NCI-H1092 treated with DMSO at 0.1 percent for 48 hours (cell line): ENCODE measurements around the gene PCGF3.
"Not testable (repeated sequence)": the region's sequence is repeated elsewhere in the genome, so short reads cannot be mapped to it uniquely, and the experiment has no call there.

Experiments
- DNase-seq: peaks from one replicate; lab custom pipeline; 2025; lab: John Stamatoyannopoulos, UW

PCGF3 gene

DNA sequence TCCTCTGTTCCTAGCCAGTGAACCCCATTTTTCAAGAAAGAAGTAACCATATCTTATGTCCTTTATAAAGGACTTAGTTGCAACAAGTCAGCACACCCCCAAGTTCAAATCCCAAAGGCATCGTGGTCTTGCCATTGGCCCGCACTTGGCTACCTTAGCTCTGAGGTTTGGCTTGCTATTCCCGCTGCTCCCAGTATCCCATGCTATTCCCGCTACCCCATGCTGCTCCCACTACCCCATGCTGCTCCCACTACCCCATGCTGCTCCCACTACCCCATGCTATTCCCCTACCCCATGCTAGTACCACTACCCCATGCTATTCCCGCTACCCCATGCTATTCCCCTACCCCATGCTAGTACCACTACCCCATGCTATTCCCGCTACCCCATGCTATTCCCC, 37.4 kb upstream of the PCGF3 start:
- not testable (repeated sequence) for DNase-seq

DNA sequence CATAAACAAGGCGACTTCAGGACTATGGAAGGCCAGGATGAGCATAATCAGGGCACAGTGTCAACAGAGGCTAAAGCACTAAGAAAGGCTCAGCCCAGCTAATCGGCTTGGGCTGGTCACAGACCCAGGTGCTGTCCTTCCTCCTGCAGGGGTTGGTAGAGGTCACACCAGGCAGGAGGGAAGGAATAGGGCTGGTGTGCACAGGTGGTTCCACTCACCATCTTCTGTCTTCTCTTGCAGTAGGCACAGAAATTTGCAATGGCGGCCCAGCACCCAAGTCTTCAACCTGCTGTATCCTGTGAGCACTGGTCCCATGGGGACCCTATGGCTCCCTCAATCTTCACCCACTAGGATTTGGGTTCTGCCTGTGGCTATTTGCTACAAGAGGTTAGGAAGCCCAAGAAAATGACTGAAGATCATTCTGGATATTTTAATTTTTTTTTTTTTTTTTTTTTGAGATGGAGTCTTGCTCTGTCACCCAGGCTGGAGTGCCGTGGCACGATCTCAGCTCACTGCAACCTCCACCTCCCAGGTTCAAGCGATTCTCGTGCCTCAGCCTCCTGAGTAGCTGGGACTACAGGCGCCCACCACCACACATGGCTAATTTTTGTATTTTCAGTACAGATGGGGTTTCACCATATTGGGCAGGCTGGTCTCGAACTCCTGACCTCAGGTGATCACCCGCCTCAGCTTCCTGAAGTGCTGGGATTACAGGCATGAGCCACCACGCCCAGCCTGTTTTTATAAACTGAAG, 35.6 kb upstream of the PCGF3 start:
- not testable (repeated sequence) for DNase-seq

DNA sequence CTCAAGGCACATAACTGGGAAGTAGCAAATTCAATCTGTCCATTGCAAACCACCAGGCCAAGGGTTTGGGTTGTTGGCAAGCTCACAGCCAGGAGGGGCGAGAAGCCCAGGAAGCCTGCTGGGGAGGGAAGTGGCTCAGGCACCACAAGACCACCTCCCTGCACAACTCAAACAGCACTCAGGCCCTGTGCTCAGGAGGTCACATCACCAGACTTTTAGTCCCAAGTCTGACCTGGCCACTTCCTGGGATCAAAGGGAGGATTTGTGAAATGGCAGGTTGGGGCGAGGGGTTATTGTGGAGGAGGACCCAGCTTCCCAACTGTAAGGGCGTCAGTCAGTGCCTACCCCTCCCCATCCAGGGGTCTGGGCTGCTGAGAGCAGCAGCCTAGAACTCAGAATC, 33.9 kb upstream of the PCGF3 start:
- DNase-seq = no peak

DNA sequence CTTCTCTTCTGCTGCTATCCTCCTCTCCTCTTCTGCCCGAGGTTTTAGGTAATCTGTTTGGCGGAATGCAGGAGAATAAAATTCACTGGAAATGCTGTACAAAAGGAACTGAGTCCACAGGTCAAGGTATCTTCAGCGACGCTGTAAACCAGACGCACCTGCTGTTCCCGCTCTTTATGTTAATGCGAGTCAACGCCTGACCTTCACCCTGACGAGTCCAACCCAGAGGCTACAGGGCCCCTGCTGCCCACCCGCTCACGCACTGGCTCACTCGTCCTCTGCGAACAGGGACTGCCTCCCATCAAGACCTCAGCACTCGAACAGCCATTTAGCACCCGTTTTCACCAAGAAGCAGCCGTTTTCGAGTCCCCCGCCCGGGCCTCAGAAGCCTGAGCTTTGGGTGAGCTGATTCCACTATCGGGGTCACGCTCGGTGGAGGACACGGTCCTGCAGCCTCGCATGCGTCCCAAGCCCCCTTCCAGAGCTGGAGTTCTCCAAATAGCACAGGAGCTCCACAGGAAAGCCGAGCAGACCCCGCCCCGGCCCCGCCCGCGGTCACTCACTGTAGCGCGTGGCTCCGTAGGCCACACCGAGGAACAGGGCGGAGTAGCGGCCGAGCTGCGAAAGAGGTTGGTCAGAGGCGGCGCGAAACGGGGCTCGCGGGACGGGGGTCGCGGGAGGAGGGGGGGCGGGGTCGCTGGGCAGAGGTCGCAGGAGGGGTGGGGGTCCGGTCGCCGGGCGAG, 32.1 kb upstream of the PCGF3 start:
- DNase-seq = no peak

DNA sequence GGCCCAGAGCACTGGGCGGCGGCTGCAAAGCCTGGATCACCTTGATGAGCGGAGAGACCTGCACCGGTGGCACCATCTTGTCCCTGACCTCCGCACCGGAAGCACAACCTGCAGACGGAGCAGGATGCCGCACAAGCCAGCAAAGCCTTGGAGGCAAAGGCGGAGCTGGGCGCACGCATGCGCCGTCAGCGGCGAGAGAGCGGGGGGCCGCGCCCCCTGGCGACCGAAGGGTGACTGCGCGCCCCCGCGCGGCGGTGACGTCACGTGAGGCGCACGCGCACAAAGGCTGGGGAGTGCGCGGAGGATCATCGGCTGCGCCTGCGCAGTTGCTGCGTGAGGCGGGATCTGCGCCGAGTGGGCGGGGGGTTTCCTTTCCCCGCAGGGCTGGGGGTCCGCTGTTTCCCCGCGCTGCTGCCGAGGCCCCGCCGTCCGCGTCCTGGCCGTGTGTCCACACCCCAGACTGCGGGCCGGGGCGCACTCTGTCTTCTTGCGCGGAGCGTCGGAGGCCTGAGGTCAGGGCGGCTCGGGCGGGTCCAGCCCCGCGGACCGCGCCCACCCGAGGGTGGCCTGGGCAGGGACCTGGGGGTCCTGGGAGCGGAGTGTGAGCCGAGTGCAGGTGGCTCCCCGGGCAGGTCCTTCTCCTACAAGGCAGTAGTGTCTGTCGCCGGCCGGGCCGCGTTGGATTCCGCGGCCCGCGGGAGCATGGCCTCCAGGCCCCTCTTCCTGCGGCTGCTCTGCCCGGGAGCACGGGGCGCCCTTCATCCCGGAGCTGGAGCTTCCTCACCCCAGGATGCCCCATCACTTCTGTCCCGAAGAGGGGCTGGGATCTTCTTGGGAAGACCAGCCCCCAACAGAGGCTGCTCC, 31.2 kb upstream of the PCGF3 start, which contains the start of the genes ATP5ME and MYL5:
TSS of gene ATP5ME (minus strand) at position 105 of the 864 bp plus-strand sequence. CDS start at position 76, 29 bp downstream.
TSS of gene MYL5 (plus strand) at position 371 of the 864 bp plus-strand sequence. CDS start 3,485 bp downstream, outside the sequence.
- DNase-seq = peak; percentile 94

DNA sequence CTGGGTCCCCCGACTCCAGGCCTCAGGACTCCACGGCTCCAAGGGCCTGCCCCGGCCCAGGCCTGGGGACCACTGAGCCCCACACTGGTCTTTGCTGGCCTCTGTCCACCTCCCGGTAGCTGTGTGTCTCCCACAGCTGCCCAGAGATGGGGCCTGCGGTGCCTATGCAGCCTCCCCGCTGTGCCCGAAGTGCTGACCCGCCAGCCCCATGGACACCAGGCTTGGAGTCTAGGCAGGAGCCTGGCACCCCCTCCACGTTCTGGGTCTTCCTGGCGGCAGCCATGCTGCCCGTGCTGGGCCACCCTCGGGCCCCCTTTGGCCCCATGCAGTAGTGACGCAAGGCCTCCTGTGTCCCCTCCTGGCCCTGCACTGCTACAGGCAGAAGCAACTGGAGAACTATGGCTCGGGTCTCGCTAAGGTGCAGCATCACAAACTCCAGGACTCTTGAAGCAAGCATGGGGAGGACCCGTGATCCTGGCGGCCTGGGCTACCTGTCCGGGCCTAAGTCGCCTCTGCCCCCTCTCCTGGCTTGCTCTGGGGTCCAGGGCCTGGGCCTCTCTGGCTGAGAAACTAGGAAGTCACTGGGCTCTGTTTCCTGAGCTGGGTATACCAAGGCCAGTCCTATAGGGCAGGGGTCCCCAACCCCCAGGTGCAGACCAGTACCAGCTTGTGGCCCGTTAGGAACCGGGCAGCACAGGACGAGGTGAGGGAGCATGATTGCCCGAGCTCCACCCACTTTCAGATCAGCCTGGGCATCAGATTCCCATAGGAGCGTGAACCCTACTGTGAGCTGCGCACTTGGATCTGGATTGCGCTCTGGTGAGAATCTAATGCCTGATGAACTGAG, 30.4 kb upstream of the PCGF3 start:
- DNase-seq = no peak

DNA sequence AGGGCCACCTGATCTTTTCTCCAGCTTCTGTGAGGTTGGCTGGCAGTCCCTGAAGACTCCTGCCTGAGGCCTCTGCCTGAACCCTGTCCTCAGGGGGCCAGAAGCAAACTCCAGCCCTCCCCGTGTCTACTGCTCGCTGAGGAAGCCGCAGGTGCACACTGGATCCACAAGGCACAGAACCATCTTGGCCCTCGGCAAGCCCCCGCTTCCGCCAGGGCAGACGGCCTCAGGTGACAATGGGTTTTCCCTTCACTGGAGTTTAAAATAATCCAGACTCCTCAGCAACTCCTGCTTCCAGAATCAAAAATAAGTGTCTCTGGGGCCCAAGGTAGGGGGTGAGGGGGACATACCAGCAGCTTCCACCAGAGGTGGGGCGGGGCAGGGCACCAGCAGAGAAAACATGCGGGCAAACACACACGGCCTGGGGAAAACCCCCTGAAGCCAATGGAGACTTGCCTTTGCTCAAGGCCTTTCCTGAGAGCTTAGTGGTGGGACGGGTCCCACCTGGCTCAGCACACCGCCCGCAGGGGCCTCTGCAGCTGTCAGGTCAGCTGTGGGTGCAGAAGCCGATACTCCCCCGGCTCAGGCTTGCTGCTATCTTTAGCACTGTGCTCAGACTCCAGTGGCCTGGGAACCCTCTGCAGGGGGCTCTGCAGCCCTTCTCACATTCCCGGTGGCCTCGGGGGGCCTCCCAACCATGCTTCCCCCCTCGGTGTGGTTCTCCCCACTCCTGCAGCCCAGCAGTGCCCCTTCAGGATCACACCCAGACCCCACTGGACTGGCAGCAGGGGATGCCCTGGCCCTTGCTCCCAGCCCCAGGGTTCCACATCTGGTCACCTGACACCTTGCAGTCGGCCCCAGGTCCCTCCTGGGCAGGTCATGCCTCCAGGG, 29.4 kb upstream of the PCGF3 start:
- DNase-seq = no peak

DNA sequence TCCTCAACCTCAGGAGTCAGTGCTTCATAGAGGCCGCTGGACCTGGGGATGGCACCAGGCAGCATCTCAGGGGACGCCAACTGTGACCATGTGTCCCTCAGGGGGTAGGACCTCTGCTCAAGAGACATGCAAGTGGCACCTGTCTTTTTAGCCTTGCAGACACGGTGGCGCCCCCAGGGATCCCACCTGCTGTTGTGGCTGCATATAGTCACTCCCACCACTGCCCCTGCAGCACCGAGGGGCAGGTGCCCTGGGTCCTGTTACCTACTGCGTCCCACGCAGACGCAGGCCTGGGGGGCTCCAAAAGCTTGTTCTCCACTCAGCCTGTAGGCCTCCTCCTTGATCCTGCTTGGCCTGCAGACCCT, 28.8 kb upstream of the PCGF3 start:
- no peak for DNase-seq

DNA sequence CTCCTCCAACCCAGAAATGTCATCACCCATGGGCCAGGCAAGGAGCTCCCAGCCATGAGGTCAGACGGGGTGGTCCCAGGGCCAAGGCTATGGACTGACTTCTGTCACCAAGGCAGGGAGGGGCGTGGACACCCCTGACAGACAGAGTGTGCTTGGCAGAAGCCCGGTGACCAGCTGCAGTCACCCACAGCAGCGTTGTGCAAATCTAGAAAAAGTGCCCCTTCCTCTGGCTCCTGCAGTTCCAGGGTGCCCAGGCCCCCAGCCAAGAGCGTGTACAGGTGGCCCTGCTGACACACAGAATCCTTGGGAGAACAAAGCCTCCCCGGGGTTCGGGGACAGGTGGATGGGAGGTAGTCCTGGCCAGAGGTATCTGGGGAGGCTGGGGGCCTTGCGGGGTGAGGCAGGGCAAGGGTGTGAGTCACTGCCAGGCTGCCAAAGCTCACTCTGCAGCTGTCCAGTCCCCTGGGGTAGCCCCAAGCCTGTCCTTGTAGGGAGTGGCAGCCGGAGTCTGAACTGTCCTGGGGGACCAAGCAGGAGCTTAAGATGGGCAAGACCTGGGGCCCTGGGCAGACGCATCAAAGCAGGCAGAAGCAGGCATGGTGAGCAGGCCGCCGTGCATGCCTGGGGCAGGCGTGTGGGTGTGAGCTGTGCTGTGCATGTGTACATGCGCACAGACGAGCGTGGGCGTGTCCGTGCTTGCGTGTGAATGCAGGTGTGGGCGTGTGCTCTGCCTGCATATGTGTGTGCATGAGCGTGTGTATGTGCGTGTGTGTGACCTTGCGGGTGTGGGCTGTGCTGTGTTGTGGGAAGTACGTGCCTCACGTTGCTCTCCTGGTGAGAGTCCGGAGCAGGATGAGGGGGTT, 28.0 kb upstream of the PCGF3 start:
- peak; percentile 17 for DNase-seq

DNA sequence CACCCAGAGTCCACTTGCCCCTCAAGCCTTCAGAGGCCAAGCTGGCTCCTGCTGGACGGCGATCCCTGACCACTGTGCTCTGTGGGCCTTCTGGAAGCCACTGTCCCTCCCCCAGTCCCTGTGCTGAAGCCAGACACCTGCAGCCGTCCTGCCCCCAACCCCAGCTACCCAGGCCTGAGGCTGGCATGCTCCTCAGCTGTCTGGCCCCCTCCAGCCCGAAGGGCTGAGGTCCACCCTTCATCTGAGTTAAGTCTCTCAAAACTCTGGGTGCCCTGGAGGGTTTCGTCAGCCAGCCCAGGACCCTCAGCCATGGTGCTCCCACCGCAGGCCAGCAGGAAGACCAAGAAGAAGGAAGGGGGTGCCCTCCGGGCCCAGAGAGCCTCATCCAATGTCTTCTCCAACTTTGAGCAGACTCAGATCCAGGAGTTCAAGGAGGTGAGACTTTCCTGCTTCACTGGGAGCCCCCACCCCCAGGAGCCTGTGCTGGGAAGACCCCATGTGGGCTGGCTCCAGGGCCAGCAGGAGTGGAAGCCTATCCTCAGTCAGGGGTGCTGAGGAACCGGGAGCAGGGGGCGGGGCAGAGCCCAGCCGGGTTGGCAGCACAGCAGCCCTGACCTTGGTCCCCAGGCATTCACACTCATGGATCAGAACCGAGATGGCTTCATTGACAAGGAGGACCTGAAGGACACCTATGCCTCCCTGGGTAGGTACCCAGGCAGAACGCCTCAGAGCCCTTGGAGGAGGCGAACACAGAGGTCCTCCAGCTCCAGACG, 27.1 kb upstream of the PCGF3 start:
- DNase-seq = no peak

DNA sequence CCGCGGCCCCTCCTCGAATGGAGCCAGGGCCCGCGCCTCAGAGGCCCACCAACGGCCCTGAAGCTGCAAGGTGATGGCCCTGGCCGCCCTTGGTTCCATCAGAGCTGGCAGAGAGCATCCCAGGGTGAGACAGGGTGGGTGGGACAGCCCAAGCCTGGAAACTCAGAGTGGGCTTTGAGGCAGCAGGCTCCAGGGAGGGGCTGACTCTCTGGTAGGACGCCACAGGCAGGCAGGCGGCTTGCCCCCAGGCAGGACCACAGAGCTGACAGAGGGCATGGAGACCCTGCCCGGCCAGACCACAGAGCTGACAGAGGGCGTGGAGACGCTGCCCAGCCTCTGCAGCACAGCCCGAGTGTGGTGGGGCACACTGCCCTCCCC, 26.5 kb upstream of the PCGF3 start:
- no peak for DNase-seq

DNA sequence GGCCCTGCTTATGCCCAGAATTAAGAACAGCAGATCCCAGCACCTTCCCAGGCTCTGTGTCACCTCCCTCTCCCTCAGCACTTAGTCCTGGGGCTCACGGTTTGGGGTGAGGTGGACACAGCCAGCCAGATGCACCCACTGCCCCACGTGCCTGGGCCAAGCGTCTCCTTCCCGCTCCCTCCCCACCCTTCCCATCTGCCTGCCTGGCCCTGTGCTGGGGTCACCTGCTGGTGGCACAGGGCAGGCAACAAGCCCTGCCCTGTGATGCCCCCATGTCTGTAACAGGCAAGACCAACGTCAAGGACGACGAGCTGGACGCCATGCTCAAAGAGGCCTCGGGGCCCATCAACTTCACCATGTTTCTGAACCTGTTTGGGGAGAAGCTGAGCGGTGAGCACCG, 26.0 kb upstream of the PCGF3 start:
- no peak for DNase-seq

DNA sequence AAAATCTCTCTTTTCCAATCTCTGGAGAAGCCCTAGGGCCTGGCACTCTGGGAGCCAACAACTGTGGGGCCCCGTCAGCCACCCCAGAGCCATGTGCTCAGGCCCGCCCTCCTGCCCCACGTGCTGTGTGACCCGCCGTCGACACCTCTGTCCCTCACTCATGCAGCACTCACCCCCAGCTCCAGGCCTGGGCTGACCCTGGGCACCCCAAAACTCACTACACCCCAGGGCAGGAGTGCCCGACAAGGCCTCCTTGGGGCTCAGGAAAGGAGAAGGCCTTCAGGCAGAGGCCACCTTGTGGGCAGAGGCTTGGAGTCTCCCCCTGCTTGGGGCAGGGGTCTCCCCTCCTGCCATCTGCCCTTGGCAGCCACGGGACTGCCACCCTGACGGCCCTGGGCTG, 25.5 kb upstream of the PCGF3 start:
- DNase-seq = no peak

DNA sequence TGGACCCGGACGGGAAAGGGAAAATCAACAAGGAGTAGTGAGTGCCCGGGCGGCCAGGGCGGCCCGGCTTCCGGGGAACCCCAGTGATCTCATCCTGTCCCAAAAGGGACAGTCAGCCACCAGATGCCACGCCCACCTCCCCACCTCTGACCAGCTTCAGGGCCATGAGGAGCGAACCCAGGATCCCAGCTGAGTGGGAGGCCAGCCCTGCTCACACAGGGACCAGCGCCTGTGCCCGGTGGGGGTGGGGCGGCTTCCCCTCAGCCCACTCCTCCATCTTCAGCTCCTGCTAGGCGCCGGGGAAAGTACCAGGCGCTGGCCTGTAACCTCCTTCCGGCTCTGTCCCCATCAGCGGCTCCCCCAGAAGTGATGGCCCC, 25.1 kb upstream of the PCGF3 start:
- DNase-seq = no peak

DNA sequence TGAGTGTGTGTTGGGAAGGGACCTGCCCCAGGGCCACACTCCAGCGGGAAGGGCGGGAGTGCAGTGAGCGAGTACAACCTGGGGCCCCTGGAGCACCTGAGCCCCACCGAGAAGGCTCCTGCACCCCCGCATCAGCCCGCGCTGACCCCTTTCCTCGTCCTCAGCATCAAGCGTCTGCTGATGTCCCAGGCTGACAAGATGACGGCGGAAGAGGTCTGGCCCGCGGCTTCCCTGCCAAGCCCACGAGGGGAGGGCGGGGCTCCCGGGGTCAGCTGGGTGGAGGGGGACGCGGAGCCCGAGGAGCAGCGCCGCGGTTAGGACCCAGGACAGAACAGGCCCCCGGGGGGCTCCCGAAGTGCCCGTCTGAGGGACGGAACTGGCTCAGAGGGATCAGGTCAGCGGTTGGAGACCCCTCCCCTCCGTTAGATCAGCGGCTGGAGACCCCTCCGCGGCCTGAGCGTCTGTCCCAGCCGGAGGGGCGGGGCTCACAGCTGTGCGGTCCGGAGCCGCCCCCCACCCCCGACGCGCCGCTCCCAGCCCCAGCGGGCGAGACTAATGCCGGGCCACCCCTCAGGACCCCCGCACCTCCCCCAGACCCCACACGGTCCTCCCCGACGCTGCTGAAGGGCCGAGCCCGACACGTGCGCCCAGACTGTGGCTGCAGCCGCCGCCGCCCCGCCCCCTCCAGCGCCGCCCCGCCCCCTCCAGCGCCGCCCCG, 24.5 kb upstream of the PCGF3 start:
- DNase-seq = no peak

DNA sequence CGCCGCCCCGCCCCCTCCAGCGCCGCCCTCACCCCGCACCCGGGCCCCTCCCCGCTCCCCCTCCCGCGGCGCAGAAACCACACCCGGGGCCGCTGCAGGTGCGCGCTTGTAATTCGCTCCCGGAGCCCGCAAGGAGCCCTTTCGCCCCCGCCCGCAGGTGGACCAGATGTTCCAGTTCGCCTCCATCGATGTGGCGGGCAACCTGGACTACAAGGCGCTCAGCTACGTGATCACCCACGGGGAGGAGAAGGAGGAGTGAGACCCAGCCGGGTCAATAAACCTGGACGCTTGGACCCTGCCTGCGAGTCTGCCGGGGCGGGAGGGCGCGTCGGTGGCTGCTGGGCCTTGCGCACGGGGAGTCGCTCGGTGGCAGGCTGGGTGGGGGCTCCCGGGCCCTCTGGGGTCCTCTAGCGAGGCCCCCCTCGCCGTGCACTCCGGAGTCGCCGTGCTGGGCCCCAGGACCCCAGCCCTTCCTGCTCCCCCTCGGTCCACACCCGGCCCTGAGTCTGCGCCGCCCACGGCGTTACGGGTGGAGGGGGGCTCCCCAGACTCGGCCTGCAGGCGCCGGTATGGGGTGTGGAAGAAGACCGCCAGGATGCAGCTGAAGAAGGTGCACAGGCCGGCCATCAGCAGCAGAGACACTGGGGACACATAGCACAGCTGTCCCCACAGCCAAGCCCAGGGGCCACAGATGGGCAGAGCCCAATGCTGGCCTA, 23.7 kb upstream of the PCGF3 start:
- no peak for DNase-seq

DNA sequence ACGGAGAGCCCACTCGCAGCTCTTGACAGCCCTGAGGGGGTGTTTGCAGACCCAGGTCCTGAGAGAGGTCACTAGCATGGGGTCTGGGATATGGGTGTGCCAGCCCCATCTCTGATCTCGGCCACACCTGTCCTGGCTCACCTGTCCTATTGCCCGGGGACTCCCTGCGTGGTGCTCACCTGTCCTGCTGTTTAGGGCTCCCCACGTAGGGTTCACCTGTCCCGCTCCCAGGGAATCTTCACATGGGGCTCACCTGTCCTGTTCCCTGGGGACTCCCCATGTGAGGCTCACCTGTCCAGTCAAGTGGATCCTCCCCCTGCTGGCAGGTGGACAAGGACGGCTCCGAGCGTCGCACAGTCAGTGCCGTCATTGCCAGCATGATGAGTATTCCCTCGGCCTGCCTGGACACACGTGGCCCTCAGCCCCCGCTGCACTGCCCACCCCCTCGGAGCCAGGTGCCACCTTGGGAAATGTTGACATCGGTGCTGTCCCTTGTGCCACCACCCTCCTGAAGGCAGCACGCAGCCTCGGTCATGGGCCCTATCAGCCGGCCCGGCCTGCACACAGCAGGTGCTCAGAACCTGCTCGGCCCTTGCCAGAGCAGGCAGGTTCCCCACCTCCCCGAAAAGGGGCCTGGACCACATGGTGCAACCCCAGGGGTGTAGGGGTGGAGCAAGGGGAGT, 23.0 kb upstream of the PCGF3 start:
- DNase-seq = no peak
